Stimulated activated CD4-positive, alpha-beta T cell treated with anti-CD3 and anti-CD28 coated beads, Interleukin-15, amount 100 ng/mL, for 48 hours (primary cell): ENCODE results near the gene TOR1AIP1.
"Not testable (repeated sequence)": the region's sequence is repeated elsewhere in the genome, so short reads cannot be mapped to it uniquely, and the experiment has no call there.

Experiments
- DNase-seq, 2 donors: peaks; one replicate each; pipeline ENCODE4 v3.0.0-alpha.2; 2020; ENCODE audit warnings: low read depth in 2 of 2

The TOR1AIP1 gene

DNA sequence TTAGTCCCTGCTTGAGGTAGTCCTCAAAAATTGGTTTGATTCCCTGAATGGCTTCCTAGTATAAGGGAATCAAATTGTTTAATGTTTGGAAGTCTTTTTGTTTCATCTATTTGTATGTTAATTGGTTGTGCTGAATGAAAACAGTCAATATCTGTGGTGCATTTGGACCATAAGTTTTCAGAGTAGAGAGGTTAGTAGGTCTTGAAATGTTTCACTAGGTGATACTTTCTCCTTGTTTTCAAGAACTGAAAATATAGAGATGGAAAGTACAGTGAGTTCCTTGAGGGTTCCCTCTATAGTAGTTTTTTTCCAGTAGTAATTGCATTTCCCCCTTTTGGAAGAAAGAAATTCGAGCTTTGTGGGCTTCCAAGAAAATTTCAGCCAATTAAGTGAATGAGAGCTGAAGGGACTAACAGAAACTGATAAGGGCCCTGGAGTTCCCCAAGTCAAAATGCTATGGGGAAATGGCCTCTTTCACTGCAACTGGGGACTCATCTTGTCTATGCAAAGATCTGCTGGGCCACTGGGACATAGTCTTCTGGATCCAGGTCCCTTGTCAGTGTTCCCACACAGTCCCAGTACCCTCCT lies 53.9 kb downstream of the TOR1AIP1 start:
- no peak for DNase-seq

DNA sequence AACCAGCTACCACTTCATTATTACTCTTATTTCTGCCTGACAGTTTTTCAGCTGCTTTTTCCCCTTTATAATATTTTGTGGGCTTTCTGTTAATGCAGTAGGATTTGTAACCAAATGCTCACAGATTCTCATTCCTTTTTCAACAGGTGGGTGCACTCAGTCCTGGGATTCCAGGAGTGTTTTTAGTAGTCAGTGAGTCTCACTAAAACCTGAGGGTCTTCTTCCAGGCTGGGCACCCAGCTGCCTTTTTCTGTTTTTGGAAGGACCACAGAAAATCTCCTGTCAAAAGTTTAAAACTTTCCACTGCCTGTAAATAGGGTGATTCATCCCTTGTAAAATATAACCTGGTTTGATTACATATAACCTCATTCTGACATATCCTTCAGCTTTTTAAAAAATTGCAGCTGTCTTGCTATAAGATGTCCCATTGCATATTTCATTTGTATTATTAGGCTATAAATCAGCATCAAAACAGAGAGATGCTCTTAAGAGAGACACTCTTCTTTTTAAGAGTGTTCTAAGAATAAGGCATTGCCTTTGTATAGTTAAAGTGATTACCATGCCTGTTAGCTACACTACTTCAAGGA lies 55.7 kb downstream of the TOR1AIP1 start:
- DNase-seq = no peak

DNA sequence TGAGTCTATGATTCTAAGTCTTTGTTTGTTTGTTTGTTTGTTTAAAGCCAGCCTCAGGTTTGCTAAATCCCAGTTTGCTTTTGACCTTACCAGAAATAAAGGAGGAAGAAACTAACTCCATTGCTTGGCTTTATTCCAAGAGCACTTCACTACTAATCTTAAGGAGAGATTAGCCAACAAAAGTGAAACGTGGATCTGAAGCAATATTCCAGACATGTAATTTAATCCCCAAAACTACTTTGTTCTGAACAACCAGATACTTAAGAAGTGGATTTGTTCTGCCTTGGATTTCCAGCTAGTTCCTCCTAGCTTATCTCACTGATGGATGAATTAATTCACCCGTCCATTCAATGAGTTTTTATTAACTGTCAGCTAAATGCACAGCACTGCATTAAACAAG lies 56.7 kb downstream of the TOR1AIP1 start:
- DNase-seq = no peak

DNA sequence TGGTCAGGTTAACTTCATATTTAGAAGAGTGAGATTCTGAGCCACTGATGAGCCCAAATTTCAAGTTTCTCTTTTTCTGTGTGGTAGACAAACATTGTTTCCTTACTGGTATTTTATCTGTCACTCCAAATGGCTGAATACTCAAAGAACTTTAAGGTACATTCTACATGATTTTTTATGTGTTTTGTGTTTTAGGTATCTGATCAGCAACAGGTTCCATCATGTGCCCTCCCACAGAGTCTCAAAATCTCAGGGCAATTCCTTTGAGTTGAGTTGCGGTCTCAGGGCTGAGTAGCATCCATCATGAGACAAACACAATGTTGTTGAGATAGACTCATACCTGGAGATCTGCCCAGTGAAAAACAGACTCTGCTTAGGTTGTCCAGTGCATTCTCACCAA lies 57.9 kb downstream of the TOR1AIP1 start:
- no peak for DNase-seq

- no peak for DNase-seq
Measured at GRCh38 chr1:179941454-179941853, 59.4 kb downstream of the TOR1AIP1 start.

DNA sequence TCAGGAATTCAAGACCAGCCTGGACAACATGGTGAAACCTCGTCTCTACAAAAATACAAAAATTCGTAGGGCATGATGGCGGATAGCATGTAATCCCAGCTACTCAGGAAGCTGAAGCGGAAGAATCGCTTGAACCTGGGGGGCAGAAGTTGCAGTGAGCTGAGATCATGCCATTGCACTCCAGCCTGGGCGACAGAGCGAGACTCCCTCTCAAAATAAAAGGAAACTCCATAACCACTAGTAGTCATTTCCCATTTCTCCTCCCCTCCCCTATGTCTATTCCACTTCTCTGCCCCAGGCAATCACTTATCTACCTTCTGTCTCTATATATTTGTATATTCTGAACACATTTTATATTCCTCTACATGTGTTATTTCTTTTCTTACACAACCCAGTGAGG lies 68.6 kb downstream of the TOR1AIP1 start:
- DNase-seq = no peak

- DNase-seq = no peak
Measured at GRCh38 chr1:179951383-179952144, 69.5 kb downstream of the TOR1AIP1 start.

DNA sequence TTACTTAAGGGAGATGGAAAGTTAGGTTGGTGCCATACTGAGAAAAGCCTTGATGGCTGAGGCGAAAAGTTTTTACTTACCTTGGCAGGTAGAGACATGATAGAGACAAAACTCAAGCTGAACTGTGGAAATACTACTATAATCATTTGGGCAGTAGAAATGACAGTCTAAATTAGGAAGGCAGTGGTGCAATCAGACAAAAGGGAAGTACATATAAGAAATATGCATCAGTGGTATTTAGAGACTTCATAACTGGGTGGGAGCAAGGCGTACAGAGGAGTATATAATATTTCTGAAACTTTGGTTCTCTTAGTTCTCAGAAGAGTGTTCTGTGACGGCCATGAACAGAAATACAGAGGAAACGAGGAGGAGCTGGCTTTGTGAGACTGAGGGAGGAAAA lies 70.1 kb downstream of the TOR1AIP1 start:
- no peak for DNase-seq

- DNase-seq = peak; percentile 31 to 40
Measured at GRCh38 chr1:179953974-179954492, 71.9 kb downstream of the TOR1AIP1 start.

GRCh38 chr1:179954493-179955286 lies 72.6 kb downstream of the TOR1AIP1 start, which contains the start of gene CEP350:
Gene CEP350, plus strand, starts transcription at chr1:179954810. Its CDS starts 31,372 bp downstream, at chr1:179986182.
- peak; percentile 97 to 98 for DNase-seq

DNA sequence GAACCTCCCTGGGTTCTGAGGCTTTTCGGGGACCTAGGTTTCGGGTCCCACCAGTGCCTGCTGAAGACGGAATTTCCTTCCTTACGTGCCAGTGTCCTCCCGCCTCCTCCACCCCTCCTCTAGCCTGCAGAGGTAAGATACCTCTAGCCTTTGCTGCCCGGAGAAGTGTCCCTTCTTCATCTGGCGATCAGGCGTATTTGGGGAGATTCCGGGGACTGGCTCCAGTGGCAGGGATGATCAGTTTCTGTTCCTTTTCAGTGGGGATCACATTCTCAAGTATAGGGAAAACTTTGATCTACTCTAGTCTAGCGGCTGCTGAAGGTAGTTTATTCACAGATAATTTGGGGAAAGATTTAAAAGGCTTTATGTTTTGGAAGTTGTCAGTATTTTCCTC lies 73.2 kb downstream of the TOR1AIP1 start:
- no peak for DNase-seq

DNA sequence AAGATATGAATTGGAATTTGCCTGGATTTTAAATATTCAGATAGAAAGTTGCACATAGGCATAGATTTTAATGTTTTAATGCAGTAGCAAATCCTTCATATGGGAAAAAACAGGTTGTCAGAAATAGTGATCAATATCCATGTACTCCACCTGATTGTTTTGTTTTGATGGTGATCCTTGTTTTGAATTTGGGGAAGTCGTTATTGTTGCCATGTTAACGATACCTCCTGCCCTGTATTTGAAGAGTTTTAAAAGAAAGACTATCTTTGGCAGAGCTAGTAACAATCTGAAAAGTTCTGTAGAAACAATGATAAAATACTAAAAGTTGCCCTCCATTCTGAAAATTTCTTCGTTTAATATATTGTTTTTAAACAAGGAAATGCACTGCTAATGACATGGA lies 73.6 kb downstream of the TOR1AIP1 start:
- DNase-seq = no peak

GRCh38 chr1:179958359-179958758 lies 76.3 kb downstream of the TOR1AIP1 start:
- DNase-seq = no peak

GRCh38 chr1:179962168-179962567 lies 80.1 kb downstream of the TOR1AIP1 start:
- not testable (repeated sequence) for DNase-seq

- no peak for DNase-seq
Measured at GRCh38 chr1:179966551-179966950, 84.5 kb downstream of the TOR1AIP1 start.

- DNase-seq = no peak
Measured at GRCh38 chr1:179968284-179968993, 86.4 kb downstream of the TOR1AIP1 start.

DNA sequence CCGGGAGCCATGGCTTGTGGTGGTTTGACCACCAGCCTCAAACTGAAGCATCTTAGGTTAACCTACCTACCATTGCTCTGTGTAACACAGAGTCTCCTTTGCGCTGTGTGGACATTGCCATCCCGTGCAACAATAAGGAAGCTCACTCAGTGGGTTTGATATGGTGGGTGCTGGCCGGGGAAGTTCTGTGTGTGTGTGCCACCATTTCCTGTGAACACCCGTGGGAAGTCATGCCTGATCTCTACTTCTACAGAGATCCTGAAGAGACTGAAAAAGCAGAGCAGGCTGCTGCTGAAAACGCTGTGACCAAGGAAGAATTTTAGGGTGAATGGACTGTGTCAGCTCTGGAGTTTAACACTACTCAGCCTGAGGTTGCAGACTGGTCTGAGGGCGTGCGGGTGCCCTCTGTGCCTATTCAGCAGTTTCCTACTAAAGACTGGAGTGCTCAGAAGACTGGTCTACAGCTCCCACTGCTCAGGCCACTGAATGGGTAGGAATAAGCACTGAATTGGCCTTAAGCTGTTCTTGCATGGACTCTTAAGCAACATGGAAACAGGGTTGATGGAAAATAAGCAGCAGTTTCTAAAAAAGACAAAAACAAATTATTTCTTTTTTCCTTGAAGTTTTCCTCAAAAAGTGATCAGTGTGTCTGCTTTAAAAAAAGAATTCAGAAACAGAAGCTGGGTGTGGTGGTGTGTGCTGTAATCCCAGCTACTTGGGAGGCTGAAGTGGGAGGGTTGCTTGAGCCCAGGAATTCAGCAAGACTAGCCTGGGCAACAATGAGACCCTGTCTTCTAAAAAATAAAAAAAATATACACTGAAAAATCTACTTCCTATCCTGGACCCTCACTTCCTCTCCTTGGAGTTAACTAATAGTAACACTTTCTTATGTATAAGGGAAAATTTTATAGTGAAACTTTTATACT lies 87.2 kb downstream of the TOR1AIP1 start:
- DNase-seq = no peak
